H9 (cell line): Measurements from ENCODE around the gene THEM4. TPM values are rescaled to one million over a fixed set of nuclear protein-coding genes. Genes with fewer than 3 reads are reported as not detected.

ENCODE experiments used
- DNase-seq: peaks from one replicate; pipeline ENCODE4 v3.0.0-alpha.2; 2017
- H2AFZ ChIP-seq: one replicate; pipeline ENCODE4 v1.6.1; 2013; ENCODE audit warnings: mild to moderate bottlenecking, low read length, control low read depth, moderate library complexity
- H2AK5ac ChIP-seq: 2 replicates; pipeline ENCODE4 v1.6.1; 2013; ENCODE audit warnings: low read length, control low read depth, mixed read lengths; ENCODE audit not compliant: insufficient read length
- H2BK120ac ChIP-seq: one replicate; pipeline ENCODE4 v1.6.1; 2013; ENCODE audit warnings: low read depth, mild to moderate bottlenecking, low read length, control low read depth, inconsistent platforms; ENCODE audit not compliant: poor library complexity, severe bottlenecking
- H2BK12ac ChIP-seq: 2 replicates; pipeline ENCODE4 v1.6.1; 2013; ENCODE audit warnings: low read length, control low read depth, mixed read lengths, low read depth; ENCODE audit not compliant: insufficient read length
- H2BK15ac ChIP-seq: 2 replicates; pipeline ENCODE4 v1.6.1; 2013; ENCODE audit warnings: low read depth, low read length, control low read depth
- H2BK20ac ChIP-seq: one replicate; pipeline ENCODE4 v1.6.1; 2013; ENCODE audit warnings: low read depth, mild to moderate bottlenecking, low read length, control low read depth, inconsistent platforms; ENCODE audit not compliant: poor library complexity, severe bottlenecking
- H2BK5ac ChIP-seq: 2 replicates; pipeline ENCODE4 v1.6.1; 2013; ENCODE audit warnings: low read length, control low read depth, mixed read lengths; ENCODE audit not compliant: insufficient read length
- H3K14ac ChIP-seq: 2 replicates; pipeline ENCODE4 v1.6.1; 2013; ENCODE audit warnings: low read length, control low read depth; ENCODE audit not compliant: insufficient read depth
- H3K18ac ChIP-seq: 2 replicates; pipeline ENCODE4 v1.6.1; 2013; ENCODE audit warnings: low read depth, mild to moderate bottlenecking, mixed read lengths, low read length, control low read depth; ENCODE audit not compliant: insufficient read length
- H3K23ac ChIP-seq: 2 replicates; pipeline ENCODE4 v1.6.1; 2013; ENCODE audit warnings: low read length, control low read depth, mixed read lengths, low read depth; ENCODE audit not compliant: insufficient read length
- H3K23me2 ChIP-seq: 2 replicates; pipeline ENCODE4 v1.6.1; 2013; ENCODE audit warnings: low read depth, mild to moderate bottlenecking, mixed read lengths, low read length, control low read depth; ENCODE audit not compliant: insufficient read length, poor library complexity, severe bottlenecking
- H3K27ac ChIP-seq: 2 replicates; pipeline ENCODE4 v1.5.1; 2013; ENCODE audit warnings: low read length, control low read depth, mixed read lengths, low read depth; ENCODE audit not compliant: insufficient read length
- H3K27me3 ChIP-seq: 2 replicates; pipeline ENCODE4 v1.6.1; 2013; ENCODE audit warnings: low read length, control low read depth, inconsistent platforms; ENCODE audit not compliant: insufficient read depth
- H3K4ac ChIP-seq: 2 replicates; pipeline ENCODE4 v1.6.1; 2013; ENCODE audit warnings: low read depth, mild to moderate bottlenecking, control low read depth, inconsistent platforms, low read length, moderate library complexity
- H3K4me1 ChIP-seq: 2 replicates; pipeline ENCODE4 v1.6.1; 2013; ENCODE audit warnings: low read length, control low read depth, inconsistent platforms; ENCODE audit not compliant: insufficient read depth
- H3K4me2 ChIP-seq: 2 replicates; pipeline ENCODE4 v1.6.1; 2013; ENCODE audit warnings: low read length, control low read depth, mixed read lengths; ENCODE audit not compliant: insufficient read length, insufficient read depth
- H3K56ac ChIP-seq: 2 replicates; pipeline ENCODE4 v1.6.1; 2013; ENCODE audit warnings: low read depth, mild to moderate bottlenecking, mixed read lengths, low read length, control low read depth; ENCODE audit not compliant: insufficient read length
- H3K79me1 ChIP-seq: 2 replicates; pipeline ENCODE4 v1.6.1; 2013; ENCODE audit warnings: low read depth, mild to moderate bottlenecking, moderate library complexity, low read length, control low read depth, inconsistent platforms; ENCODE audit not compliant: insufficient read depth, poor library complexity, severe bottlenecking
- H3K79me2 ChIP-seq: 2 replicates; pipeline ENCODE4 v1.6.1; 2013; ENCODE audit warnings: low read length, control low read depth, inconsistent platforms; ENCODE audit not compliant: insufficient read depth
- H3K9ac ChIP-seq: 2 replicates; pipeline ENCODE4 v1.6.1; 2013; ENCODE audit warnings: low read length, control low read depth, mixed read lengths; ENCODE audit not compliant: insufficient read length; ENCODE audit errors: extremely low read depth
- H3K9me3 ChIP-seq: one replicate; pipeline ENCODE4 v1.6.1; 2013; ENCODE audit warnings: low read depth, low read length, inconsistent platforms; ENCODE audit not compliant: control insufficient read depth
- H3T11ph ChIP-seq: one replicate; pipeline ENCODE4 v1.6.1; 2013; ENCODE audit warnings: mild to moderate bottlenecking, low read length, control low read depth, inconsistent platforms
- H4K20me1 ChIP-seq: one replicate; pipeline ENCODE4 v1.6.1; 2013; ENCODE audit not compliant: control insufficient read depth, insufficient read length, insufficient read depth
- H4K5ac ChIP-seq: 2 replicates; pipeline ENCODE4 v1.6.1; 2013; ENCODE audit warnings: low read depth, mild to moderate bottlenecking, mixed read lengths, low read length, control low read depth; ENCODE audit not compliant: insufficient read length
- H4K8ac ChIP-seq: replicated peaks from 2 replicates; pipeline ENCODE4 v1.6.1; 2013; ENCODE audit warnings: low read length, control low read depth, mixed read lengths, low read depth; ENCODE audit not compliant: insufficient read length
- H4K91ac ChIP-seq: 2 replicates; pipeline ENCODE4 v1.6.1; 2013; ENCODE audit warnings: low read depth, mild to moderate bottlenecking, moderate library complexity, mixed read lengths, low read length, control low read depth; ENCODE audit not compliant: insufficient read length
- H3K27ac Mint-ChIP-seq, 3 experiments: 2 replicates in 2 of 3; 3 replicates in 1 of 3; pipeline ENCODE4 v1.8.0; 2020 to 2021; ENCODE audit warnings: mixed read lengths in 3 of 3, mild to moderate bottlenecking in 1 of 3, moderate library complexity in 1 of 3
- H3K27me3 Mint-ChIP-seq: 2 replicates; pipeline ENCODE4 v1.8.0; 2021; ENCODE audit warnings: low read depth, mild to moderate bottlenecking, moderate library complexity, mixed read lengths
- H3K36me3 Mint-ChIP-seq, 3 experiments: 2 replicates in 2 of 3; 3 replicates in 1 of 3; pipeline ENCODE4 v1.8.0; 2020 to 2021; ENCODE audit warnings: low read depth in 3 of 3, mixed read lengths in 3 of 3; ENCODE audit not compliant: insufficient read depth in 1 of 3
- H3K4me1 Mint-ChIP-seq, 2 experiments: 2 replicates each; pipeline ENCODE4 v1.8.0; 2020; ENCODE audit warnings: mixed read lengths in 2 of 2
- H3K4me3 Mint-ChIP-seq, 2 experiments: 2 replicates in 1 of 2; 3 replicates in 1 of 2; pipeline ENCODE4 v1.8.0; 2020 to 2021; ENCODE audit warnings: mild to moderate bottlenecking in 2 of 2, mixed read lengths in 2 of 2, moderate library complexity in 1 of 2
- H3K9me3 Mint-ChIP-seq, 2 experiments: 2 replicates in 1 of 2; 3 replicates in 1 of 2; pipeline ENCODE4 v1.8.0; 2020; ENCODE audit warnings: mild to moderate bottlenecking in 2 of 2, mixed read lengths in 2 of 2, moderate library complexity in 1 of 2
- CTCF ChIP-seq: fragments of 200-600 bp; sonication (generic); conservative IDR thresholded peaks from 3 replicates; pipeline ENCODE4 v1.8.0; 2021; ENCODE audit warnings: antibody characterized with exemption, mild to moderate bottlenecking
- WGBS: extraction: QIAGEN DNeasy Blood & Tissue Kit; methylation state at CpG from one replicate; pipeline ENCODE4 v1.1.7; 2013; ENCODE audit warnings: missing lambda C conversion rate, low lambda C conversion rate, mixed read lengths; ENCODE audit not compliant: insufficient read length; ENCODE audit errors: extremely low coverage; 5-methylcytosine and 5-hydroxymethylcytosine counted together
- total RNA-seq: library from RNA; stranded (reverse); gene quantifications from 2 replicates; pipeline ENCODE4 v1.2.1, GENCODE V29; 2021

The THEM4 gene
- total RNA-seq, 1 experiment from 2014 or later: 10.5 TPM

GRCh38 chr1:151888972-151889570 is 20.2 kb downstream of the THEM4 start:
- Histone ChIP-seq H2BK20ac (no peak overlapping the region), H3K4ac (no peak overlapping the region), H3K79me2 (no peaks in the 10 kb centered on the region), H2AK5ac (no peak overlapping the region), H4K5ac (no peak overlapping the region), H4K91ac (no peak overlapping the region), H4K20me1 (no peaks in the 10 kb centered on the region), H3K23ac (no peak overlapping the region), H4K8ac (no peak overlapping the region), H3K4me1 (no peaks in the 10 kb centered on the region), H3K14ac (no peak overlapping the region), H2AFZ (no peak overlapping the region), H2BK120ac (no peak overlapping the region), H3K23me2 (no peaks in the 10 kb centered on the region), H3K4me2 (no peak overlapping the region), H3K9me3 (no peaks in the 10 kb centered on the region), H3K18ac (no peak overlapping the region), H3K9ac (no peak overlapping the region), H2BK5ac (no peak overlapping the region), H2BK15ac (no peak overlapping the region), H3T11ph (no peak overlapping the region), H3K27me3 (no peaks in the 10 kb centered on the region), H2BK12ac (no peak overlapping the region), H3K56ac (no peak overlapping the region), H3K79me1 (no peaks in the 10 kb centered on the region), H3K27ac (no peak overlapping the region)
- H3K36me3 Mint-ChIP-seq: peaks cover 22 to 40% (median 32%) of the 10 kb centered on the region in 3 experiments
- peak; percentile 71 for TF ChIP-seq CTCF
- H3K27me3 Mint-ChIP-seq: no peaks in the 10 kb centered on the region
- no peaks in the 10 kb centered on the region for H3K4me1 Mint-ChIP-seq
- H3K4me3 Mint-ChIP-seq: no peak overlapping the region
- WGBS: no CpG with 5 or more reads among the region's 2 CpGs
- H3K9me3 Mint-ChIP-seq: peaks cover 4 to 8% of the 10 kb centered on the region in 2 experiments; a peak in 3 of 5 replicates
- H3K27ac Mint-ChIP-seq: no peak overlapping the region
- DNase-seq: no peak
